CD14-positive monocyte (primary cell): Measurements from ENCODE around the gene CALD1. TPM values are rescaled to one million over a fixed set of nuclear protein-coding genes. Genes with fewer than 3 reads are reported as not detected.

ENCODE experiments used
- DNase-seq, 3 donors: peaks; one replicate each; pipeline ENCODE4 v3.0.0-alpha.2; 2011 to 2022
- H2AFZ ChIP-seq: 2 replicates; pipeline ENCODE4 v1.6.0; 2012; ENCODE audit warnings: mild to moderate bottlenecking, low read depth, low read length, inconsistent platforms; ENCODE audit not compliant: insufficient read depth, poor library complexity, severe bottlenecking
- H3K27ac ChIP-seq, 2 donors: 1 replicate in 1 of 2; 2 replicates in 1 of 2; pipeline ENCODE4 v1.5.1; 2012 to 2013; ENCODE audit warnings: low read length in 2 of 2, control low read depth in 1 of 2, inconsistent platforms in 1 of 2, low read depth in 1 of 2, mild to moderate bottlenecking in 1 of 2
- H3K27me3 ChIP-seq, 2 donors: one replicate each; pipeline versions ENCODE4 v1.6.0 to v1.6.1; 2011 to 2013; ENCODE audit warnings: low read length in 2 of 2; ENCODE audit not compliant: control insufficient read depth in 2 of 2, insufficient read depth in 2 of 2
- H3K36me3 ChIP-seq, 2 donors: replicated peaks in 1 of 2; 1 replicate in 1 of 2; 2 replicates in 1 of 2; pipeline versions ENCODE4 v1.5.1 to v1.6.1; 2012 to 2013; ENCODE audit warnings: low read length in 2 of 2, control low read depth in 1 of 2, inconsistent platforms in 1 of 2, mild to moderate bottlenecking in 1 of 2; ENCODE audit not compliant: insufficient read depth in 2 of 2, control insufficient read depth in 1 of 2
- H3K4me1 ChIP-seq, 2 donors: 1 replicate in 1 of 2; 2 replicates in 1 of 2; pipeline versions ENCODE4 v1.5.1 to v1.6.1; 2012 to 2013; ENCODE audit warnings: low read length in 2 of 2, control low read depth in 1 of 2, inconsistent platforms in 1 of 2, mild to moderate bottlenecking in 1 of 2, moderate library complexity in 1 of 2; ENCODE audit not compliant: insufficient read depth in 2 of 2, control insufficient read depth in 1 of 2
- H3K4me2 ChIP-seq: replicated peaks from 2 replicates; pipeline ENCODE3; 2012; ENCODE audit warnings: low read length, moderate library complexity, mild to moderate bottlenecking; ENCODE audit not compliant: poor library complexity, severe bottlenecking; ENCODE audit errors: extremely low read depth
- H3K4me3 ChIP-seq, 3 experiments: fragments of 200-600 bp in 1 of 3; sonication (generic) in 1 of 3; replicated peaks in 1 of 3; 1 replicate in 2 of 3; 2 replicates in 1 of 3; pipeline ENCODE4 v1.5.1; 2011 to 2013; ENCODE audit warnings: low read length in 3 of 3, mild to moderate bottlenecking in 3 of 3, control low read depth in 2 of 3, low read depth in 2 of 3, inconsistent platforms in 1 of 3, moderate library complexity in 1 of 3
- H3K79me2 ChIP-seq: 2 replicates; pipeline ENCODE4 v1.6.0; 2012; ENCODE audit warnings: mild to moderate bottlenecking, control low read depth, inconsistent platforms, low read length, moderate library complexity; ENCODE audit not compliant: insufficient read depth
- H3K9ac ChIP-seq: 2 replicates; pipeline ENCODE4 v1.6.0; 2017; ENCODE audit warnings: low read length, mild to moderate bottlenecking; ENCODE audit not compliant: insufficient read depth, poor library complexity, severe bottlenecking
- H3K9me3 ChIP-seq, 2 donors: replicated peaks in 1 of 2; 1 replicate in 1 of 2; 2 replicates in 1 of 2; pipeline versions ENCODE4 v1.5.1 to v1.6.1; 2012 to 2013; ENCODE audit warnings: low read length in 2 of 2, control low read depth in 1 of 2; ENCODE audit not compliant: control insufficient read depth in 1 of 2, insufficient read depth in 1 of 2
- H4K20me1 ChIP-seq: 2 replicates; pipeline ENCODE4 v1.6.0; 2012; ENCODE audit warnings: mild to moderate bottlenecking, low read length, control low read depth, moderate library complexity; ENCODE audit not compliant: insufficient read depth
- H3K27ac Mint-ChIP-seq, 7 donors: one replicate each; pipeline ENCODE4 v1.8.0; 2020; ENCODE audit warnings: mild to moderate bottlenecking in 7 of 7, mixed read lengths in 7 of 7, moderate library complexity in 6 of 7, inconsistent platforms in 2 of 7
- H3K27me3 Mint-ChIP-seq, 3 donors: one replicate each; pipeline ENCODE4 v1.8.0; 2021 to 2022; ENCODE audit warnings: low read depth in 3 of 3, mild to moderate bottlenecking in 3 of 3, mixed read lengths in 3 of 3, moderate library complexity in 3 of 3, inconsistent platforms in 1 of 3
- H3K36me3 Mint-ChIP-seq, 2 donors: one replicate each; pipeline ENCODE4 v1.8.0; 2020; ENCODE audit warnings: mixed read lengths in 2 of 2, inconsistent platforms in 1 of 2, mild to moderate bottlenecking in 1 of 2
- H3K4me1 Mint-ChIP-seq: one replicate; pipeline ENCODE4 v1.8.0; 2020; ENCODE audit warnings: mild to moderate bottlenecking, mixed read lengths
- H3K4me3 Mint-ChIP-seq, 2 donors: one replicate each; pipeline ENCODE4 v1.8.0; 2020; ENCODE audit warnings: mild to moderate bottlenecking in 2 of 2, mixed read lengths in 2 of 2, moderate library complexity in 1 of 2
- H3K9me3 Mint-ChIP-seq, 7 donors: one replicate each; pipeline ENCODE4 v1.8.0; 2020 to 2022; ENCODE audit warnings: mixed read lengths in 7 of 7, mild to moderate bottlenecking in 6 of 7, moderate library complexity in 6 of 7, inconsistent platforms in 2 of 7
- WGBS: methylation state at CpG from one replicate; pipeline ENCODE4 v1.1.5; 2013; ENCODE audit warnings: missing lambda C conversion rate; ENCODE audit not compliant: insufficient coverage; 5-methylcytosine and 5-hydroxymethylcytosine counted together
- intact Hi-C, 2 donors: fragments of 100-400 bp; cut with micrococcal nuclease; formaldehyde crosslinking; loops; one replicate each; pipeline versions ENCODE4 v1.15.0 to v1.15.1; 2023
- polyA plus RNA-seq, 3 donors: library from polyadenylated mRNA; depleted of rRNA in 1 of 3; unstranded in 2 of 3; stranded (reverse) in 1 of 3; fragments of 300-500 nt in 2 of 3; fragments of >200 nt in 1 of 3; fragmentation: Illumina TruSeq in 2 of 3; gene quantifications; 1 replicate in 2 of 3; 2 replicates in 1 of 3; pipeline ENCODE4 v1.2.3, GENCODE V29; 2012 to 2021
- TF ChIP-seq, protein P1 (sequence below): fragments of 200-600 bp; IDR thresholded peaks from one replicate; pipeline ENCODE4 v1.8.0; 2022; ENCODE audit warnings: antibody characterized with exemption, mild to moderate bottlenecking

Gene CALD1
- polyA plus RNA-seq, 3 donors, result 0.18 TPM; not detected in 2

- Histone ChIP-seq H2AFZ (no peak overlapping the region), H3K79me2 (no peaks in the 10 kb centered on the region), H3K4me2 (no peak overlapping the region), H3K4me1 (no peaks in the 10 kb centered on the region), H3K27me3 (no peaks in the 10 kb centered on the region), H3K9me3 (peaks cover 3% of the 10 kb centered on the region in 2 donors), H4K20me1 (no peaks in the 10 kb centered on the region), H3K36me3 (no peaks in the 10 kb centered on the region), H3K27ac (no peak overlapping the region), H3K9ac (no peak overlapping the region), H3K4me3 (no peak overlapping the region)
- WGBS, result no CpG with 5 or more reads among the region's 4 CpGs
- H3K27me3 Mint-ChIP-seq, result peaks cover 0 to 2% (median 0%) of the 10 kb centered on the region in 3 donors
- intact Hi-C loops, result no loop called here
- DNase-seq, result no peak
- H3K9me3 Mint-ChIP-seq, result peaks cover 2 to 15% (median 6%) of the 10 kb centered on the region in 7 donors
- no peaks in the 10 kb centered on the region for H3K36me3 Mint-ChIP-seq
- TF ChIP-seq, protein P1, sequence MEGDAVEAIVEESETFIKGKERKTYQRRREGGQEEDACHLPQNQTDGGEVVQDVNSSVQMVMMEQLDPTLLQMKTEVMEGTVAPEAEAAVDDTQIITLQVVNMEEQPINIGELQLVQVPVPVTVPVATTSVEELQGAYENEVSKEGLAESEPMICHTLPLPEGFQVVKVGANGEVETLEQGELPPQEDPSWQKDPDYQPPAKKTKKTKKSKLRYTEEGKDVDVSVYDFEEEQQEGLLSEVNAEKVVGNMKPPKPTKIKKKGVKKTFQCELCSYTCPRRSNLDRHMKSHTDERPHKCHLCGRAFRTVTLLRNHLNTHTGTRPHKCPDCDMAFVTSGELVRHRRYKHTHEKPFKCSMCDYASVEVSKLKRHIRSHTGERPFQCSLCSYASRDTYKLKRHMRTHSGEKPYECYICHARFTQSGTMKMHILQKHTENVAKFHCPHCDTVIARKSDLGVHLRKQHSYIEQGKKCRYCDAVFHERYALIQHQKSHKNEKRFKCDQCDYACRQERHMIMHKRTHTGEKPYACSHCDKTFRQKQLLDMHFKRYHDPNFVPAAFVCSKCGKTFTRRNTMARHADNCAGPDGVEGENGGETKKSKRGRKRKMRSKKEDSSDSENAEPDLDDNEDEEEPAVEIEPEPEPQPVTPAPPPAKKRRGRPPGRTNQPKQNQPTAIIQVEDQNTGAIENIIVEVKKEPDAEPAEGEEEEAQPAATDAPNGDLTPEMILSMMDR, result no peak
- H3K4me1 Mint-ChIP-seq, result peaks cover 3% of the 10 kb centered on the region
- no peak overlapping the region for H3K27ac Mint-ChIP-seq
- no peak overlapping the region for H3K4me3 Mint-ChIP-seq
Measured at GRCh38 chr7:134901389-134902020, 122.1 kb downstream of the CALD1 start.

DNA sequence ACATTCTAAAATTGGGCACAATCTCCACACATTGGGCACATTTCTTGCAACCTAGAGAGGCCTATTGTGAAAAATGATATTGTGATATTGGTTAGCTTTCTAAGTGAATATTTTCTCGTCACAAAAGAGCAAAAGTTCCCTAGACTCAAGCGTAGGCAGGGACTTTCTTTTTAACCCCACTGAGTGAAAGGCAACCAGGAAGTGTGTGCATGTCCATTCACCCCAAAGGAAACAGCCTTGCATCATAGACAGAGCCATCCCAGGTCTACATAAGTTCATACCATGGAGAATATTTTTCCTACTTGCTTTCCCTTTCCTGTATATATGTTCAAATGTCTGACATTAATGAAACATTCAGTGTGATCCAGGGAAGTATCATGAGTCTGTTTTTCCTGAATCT, 122.6 kb downstream of the CALD1 start:
- H3K27me3 ChIP-seq, result no peaks in the 10 kb centered on the region
- Mint-ChIP-seq H3K27ac (no peak overlapping the region), H3K27me3 (peaks cover 0 to 2% (median 0%) of the 10 kb centered on the region in 3 donors), H3K9me3 (peaks cover 0 to 9% (median 3%) of the 10 kb centered on the region in 7 donors), H3K36me3 (no peaks in the 10 kb centered on the region), H3K4me3 (no peak overlapping the region), H3K4me1 (peaks cover 3% of the 10 kb centered on the region)
- no peaks in the 10 kb centered on the region for H3K9me3 ChIP-seq
- TF ChIP-seq, protein P1, result no peak
- intact Hi-C loops, result no loop called here
- H3K4me1 ChIP-seq, result no peaks in the 10 kb centered on the region
- H3K4me3 ChIP-seq, result no peak overlapping the region
- H4K20me1 ChIP-seq, result no peaks in the 10 kb centered on the region
- H3K36me3 ChIP-seq, result no peaks in the 10 kb centered on the region
- no peak overlapping the region for H3K4me2 ChIP-seq
- DNase-seq, result no peak
- H3K27ac ChIP-seq, result no peak overlapping the region
- H2AFZ ChIP-seq, result no peak overlapping the region
- H3K9ac ChIP-seq, result no peak overlapping the region
- H3K79me2 ChIP-seq, result no peaks in the 10 kb centered on the region
- no CpG with 5 or more reads among the region's 2 CpGs for WGBS
